Stimulated activated CD8-positive, alpha-beta memory T cell treated with anti-CD3 and anti-CD28 coated beads, Interleukin-7, amount 100 ng/mL, for 4 hours (primary cell): ENCODE results near the gene OR2V1.
"Not testable (repeated sequence)": the region's sequence is repeated elsewhere in the genome, so short reads cannot be mapped to it uniquely, and the experiment has no call there.

ENCODE experiments used
- DNase-seq, 2 donors: peaks; one replicate each; pipeline ENCODE4 v3.0.0-alpha.2; 2020; ENCODE audit warnings: low read depth in 2 of 2

OR2V1 gene

GRCh38 chr5:181130832-181131496, at the start of gene OR2V1:
TSS of gene OR2V1 (minus strand) at chr5:181131169. CDS start at chr5:181125304, 5,865 bp downstream.
- no peak for DNase-seq

GRCh38 chr5:181177559-181177958, 46.6 kb upstream of the OR2V1 start:
- DNase-seq, result not testable (repeated sequence)

- no peak for DNase-seq
Measured at GRCh38 chr5:181176254-181176952, 45.4 kb upstream of the OR2V1 start.

- DNase-seq, result peak; percentile 21 to 54
Measured at GRCh38 chr5:181173420-181174342, 42.7 kb upstream of the OR2V1 start.

GRCh38 chr5:181173027-181173419, 42.1 kb upstream of the OR2V1 start:
- DNase-seq, result peak in 1 of 2 donors; percentile 66

GRCh38 chr5:181171782-181172181, 40.8 kb upstream of the OR2V1 start:
- DNase-seq, result no peak

GRCh38 chr5:181170996-181171395, 40.0 kb upstream of the OR2V1 start:
- no peak for DNase-seq

- no peak for DNase-seq
Measured at GRCh38 chr5:181170237-181170825, 39.4 kb upstream of the OR2V1 start.

- peak; percentile 36 to 75 for DNase-seq
Measured at GRCh38 chr5:181169459-181170236, 38.7 kb upstream of the OR2V1 start.

GRCh38 chr5:181168595-181169118, 37.7 kb upstream of the OR2V1 start:
- DNase-seq, result no peak

- DNase-seq, result no peak
Measured at GRCh38 chr5:181167814-181168488, 37.0 kb upstream of the OR2V1 start.

- no peak for DNase-seq
Measured at GRCh38 chr5:181166812-181167733, 36.1 kb upstream of the OR2V1 start.

GRCh38 chr5:181164076-181164952, 33.3 kb upstream of the OR2V1 start:
- no peak for DNase-seq

GRCh38 chr5:181163487-181164075, 32.6 kb upstream of the OR2V1 start:
- DNase-seq, result no peak

- no peak for DNase-seq
Measured at GRCh38 chr5:181161534-181162175, 30.7 kb upstream of the OR2V1 start.

- DNase-seq, result peak in 1 of 2 donors; percentile 19
Measured at GRCh38 chr5:181160755-181161533, 30.0 kb upstream of the OR2V1 start.
